ENCODE data around the gene CSRP3.

CSRP3 gene

DNA sequence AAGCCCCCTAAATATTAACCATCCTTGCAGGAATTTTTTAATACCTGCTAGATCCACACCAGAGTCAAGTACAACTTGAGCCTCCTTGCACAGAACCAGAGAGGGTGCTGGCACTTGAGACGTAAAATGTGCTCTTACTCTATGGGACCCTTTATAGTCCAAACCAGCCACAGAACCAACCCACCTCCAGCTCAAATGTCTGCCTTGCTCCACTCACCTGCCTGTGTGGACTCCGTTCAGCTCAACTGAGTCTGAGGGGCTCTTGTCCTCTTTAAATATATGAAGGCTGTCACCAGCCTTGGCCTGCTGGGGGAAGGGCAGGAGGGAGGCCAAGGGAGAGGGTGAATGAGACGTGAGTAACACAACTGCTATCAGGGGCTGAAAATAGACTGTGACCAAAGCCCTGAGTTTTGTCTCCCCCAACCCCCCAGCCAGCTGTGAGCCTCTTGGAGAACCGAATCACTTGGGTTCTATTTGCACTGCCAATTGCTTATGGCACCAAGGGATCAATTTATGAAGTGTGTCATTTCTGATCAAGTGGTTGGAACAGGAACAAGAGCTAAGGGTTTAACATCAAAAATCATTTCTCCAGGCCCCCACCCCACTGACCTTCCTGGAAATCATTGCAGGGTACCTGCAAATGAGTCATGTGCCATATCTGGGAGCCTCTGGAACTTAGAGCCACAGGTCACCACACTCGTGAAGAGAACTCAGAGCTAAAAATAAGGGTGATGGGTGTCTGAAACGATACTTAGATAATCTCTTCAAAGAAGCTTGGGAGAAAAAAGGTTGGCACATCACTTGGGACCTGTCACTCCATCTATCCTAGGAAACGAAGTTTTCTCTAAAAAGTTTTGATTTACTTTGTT, at the start of gene CSRP3:
CSRP3 (minus strand) TSS at position 247 of the 869 bp plus-strand sequence. CDS start 9,535 bp downstream, outside the sequence.
- DNase-seq, result no peak

DNA sequence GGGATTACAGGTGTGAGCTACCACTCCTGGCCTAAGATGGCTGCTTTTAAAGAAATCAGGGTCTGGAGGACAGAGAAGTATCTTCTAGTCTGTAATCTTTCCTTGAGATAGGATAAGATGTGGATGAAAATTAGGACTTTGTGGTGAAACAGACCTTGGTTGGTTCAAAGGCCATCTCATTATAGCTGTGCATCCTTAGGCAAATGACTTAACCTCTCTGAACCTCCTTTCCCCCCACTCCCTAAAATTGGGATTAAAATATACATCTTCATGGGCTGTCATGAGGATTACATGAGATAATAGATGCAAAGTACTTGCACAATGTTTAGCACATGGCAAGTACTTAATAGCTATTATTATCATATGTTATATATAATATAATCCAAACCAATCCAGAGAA, 49.8 kb upstream of the CSRP3 start:
- no peak for DNase-seq

DNA sequence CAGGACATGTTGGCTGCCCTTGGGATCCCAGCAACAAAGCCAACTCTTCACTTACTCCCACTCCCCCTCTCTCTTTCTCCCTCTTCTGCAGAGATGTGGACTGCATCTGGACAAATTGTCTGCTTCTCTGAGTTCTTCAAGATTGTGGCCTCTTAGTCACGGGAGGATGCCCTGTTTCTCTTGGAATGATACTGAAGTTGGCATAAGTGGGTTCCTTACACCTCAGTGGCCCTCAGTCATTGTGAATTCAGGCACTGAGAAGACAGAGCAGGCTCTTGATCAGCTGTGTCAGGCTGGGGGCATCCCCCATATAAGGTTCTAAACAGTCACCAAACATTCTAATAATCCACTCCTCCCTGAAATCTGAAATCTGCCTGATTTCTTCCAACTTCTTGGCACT, 45.0 kb upstream of the CSRP3 start:
- DNase-seq, result no peak

DNA sequence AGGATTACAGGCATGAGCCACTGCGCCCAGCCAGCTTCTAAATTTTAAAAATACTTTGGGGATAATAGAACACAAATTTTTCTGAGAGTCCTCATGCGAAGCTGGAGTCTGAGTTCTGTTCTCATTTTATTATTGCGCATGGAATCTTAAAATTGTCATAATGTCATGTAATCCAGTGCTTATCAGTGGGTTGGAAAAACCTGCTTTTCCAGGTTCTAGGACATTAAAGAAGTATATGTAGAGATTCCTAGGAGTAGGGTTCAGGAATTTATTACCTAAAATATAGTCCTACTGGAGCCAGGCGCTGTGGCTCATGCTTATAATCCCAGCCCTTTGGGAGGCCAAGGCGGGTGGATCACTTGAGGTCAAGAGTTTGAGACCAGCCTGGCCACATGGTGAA, 43.6 kb upstream of the CSRP3 start:
- DNase-seq, result no peak

DNA sequence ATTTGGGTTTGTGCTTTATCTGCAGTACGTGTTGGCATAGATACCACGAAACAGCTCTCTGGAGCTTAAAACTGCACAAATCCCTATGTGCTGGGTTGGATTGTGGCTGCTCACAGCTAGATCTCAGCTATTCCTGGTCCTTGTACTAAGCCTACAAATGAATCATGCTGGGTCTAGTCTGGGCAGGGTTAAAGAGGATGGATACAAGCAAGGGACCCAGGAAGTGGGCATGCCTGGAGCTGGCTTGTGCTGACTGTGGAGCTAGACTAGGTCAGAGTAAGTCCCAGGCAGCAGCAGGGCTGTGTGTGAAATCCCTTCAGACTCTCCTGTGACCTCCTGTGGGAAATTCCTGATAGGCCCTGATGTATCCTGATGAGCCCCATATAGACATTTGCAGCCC, 42.8 kb upstream of the CSRP3 start:
- no peak for DNase-seq

DNA sequence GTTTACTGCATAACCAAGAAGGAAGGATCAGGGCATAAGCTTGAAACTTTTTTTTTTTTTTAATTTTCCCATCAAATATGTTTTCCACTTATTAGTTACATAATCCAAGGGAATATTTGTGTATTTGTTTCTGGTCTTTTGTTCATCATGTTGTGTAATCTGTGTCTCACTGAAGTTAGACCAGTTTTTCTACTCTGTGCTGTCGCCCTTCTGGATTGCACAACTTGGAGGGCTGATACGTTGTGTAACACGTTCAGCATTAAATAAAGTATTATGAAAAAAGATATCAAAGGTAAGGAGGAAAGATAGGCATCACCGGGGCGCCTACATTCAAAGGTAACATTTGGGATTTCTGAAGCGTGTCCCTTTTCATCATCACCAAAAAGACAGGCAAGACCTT, 42.3 kb upstream of the CSRP3 start:
- DNase-seq, result no peak

DNA sequence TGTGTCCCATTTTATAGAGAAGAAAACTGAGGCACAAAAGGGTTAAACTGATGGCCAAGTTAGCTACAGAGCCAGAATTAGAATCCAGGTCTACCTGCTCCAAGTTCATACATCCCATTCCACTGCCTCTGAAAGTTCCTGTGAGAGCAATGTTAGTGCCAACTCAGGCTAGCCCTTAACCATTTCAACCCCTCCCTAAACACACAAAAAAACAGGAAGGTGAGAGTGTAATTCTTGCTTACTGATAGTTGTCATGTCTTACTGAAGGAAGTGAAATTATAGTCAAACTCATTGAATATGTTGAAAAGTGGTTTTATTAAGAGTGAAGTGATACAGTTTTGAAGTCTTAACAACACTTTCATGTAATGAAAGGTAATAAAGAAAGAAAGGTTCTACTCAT, 41.8 kb upstream of the CSRP3 start:
- DNase-seq, result no peak

DNA sequence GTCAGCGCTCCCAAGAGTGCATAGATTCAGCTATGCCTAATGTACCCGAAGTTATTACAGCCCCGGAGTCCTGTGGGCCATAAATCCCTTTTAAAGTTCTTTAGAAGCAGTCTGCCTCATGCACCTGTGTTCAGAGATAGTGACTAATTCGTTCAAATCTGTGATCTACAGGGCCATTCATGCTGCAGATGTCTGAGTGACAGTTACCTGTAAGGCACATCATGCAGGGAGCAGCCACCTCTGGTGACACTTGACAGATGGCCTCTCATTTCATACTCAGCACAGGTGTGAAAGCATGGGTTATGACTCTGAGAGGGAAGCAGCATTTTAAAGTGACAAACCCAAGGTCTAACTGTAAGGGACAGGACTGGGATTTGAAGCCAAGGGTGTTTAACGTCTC, 41.4 kb upstream of the CSRP3 start:
- no peak for DNase-seq

DNA sequence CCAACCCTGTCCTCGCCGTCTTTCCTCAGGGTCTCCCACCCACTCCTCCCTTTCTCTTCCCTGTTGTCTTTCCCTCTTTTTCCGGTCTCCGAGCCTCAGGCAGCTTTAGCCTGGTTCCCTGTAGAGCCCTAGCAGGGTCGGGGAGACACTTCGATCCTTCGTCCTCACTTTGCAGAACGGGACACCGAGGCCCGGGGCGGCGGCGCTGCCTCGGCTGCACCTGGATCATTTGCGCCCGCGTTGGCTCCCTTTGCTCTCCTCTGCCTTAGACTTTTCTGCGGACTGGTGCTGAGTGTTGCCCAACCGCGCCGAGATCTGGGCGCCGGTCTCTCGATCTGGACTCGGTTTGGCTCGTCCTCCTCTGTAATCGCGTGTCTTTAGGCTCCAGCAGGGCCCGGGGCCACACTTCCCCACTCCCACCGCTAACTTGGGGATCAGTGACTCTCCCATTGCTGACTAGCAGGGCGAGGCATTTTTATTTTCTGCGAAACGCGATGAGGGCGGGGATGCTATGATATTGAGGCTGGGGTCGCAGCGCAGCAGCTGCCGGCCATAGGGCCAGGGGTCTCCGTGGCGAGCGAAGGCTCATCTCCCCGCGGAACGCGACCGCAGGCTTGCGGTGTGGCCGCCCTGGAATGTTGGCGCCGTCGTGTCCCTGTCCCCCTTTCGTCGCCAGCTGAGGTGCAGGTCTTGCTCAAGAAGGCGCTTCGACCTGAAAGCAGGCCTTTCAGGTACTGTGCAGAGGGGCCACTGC, 40.6 kb upstream of the CSRP3 start:
- no peak for DNase-seq

DNA sequence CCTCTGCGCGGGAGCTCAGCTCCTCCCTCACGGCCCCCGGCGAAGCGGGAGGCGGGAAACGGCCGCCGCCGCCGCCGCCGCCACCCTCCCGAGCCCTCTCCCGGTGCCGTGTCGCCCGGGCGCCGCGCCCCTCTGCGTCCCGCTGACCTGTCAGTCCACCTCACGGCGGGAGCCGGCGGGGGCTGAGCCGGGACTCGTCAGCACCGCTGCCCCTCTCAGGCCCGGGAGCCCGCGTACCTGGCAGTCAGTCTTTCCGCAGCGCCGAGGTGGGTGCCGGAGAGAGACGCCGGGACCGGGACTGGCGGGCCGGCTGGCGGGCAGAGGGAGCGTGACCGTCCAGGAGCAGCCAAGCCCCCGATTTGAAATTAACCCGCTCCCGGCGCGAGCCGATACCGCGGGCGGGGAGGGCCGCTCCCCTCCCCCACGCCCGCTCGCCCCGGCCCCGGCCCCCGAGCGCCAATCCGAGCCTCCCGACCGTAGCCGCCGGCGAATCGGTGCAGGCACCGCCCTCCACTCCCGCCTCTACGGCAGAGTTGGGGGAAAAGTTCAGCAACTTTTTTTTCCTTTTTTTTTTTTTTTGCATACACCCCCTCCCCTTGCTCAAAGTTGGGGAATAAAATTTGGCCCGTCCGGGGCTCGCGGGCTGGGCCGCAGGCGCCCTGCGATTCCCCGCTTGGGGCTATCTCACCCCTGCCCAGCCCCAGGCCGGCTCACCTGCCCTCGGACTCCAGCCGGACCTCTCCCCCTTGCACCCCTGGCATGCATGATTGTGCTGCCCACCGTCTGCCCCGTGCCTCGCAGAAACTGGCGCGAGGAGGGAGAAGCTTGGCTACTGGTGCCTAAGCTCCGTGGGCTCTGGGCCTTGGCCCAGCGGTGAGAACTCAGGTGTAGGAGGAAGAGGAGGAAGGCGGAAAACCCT, 39.7 kb upstream of the CSRP3 start:
- peak; percentile 47 to 48 for DNase-seq

DNA sequence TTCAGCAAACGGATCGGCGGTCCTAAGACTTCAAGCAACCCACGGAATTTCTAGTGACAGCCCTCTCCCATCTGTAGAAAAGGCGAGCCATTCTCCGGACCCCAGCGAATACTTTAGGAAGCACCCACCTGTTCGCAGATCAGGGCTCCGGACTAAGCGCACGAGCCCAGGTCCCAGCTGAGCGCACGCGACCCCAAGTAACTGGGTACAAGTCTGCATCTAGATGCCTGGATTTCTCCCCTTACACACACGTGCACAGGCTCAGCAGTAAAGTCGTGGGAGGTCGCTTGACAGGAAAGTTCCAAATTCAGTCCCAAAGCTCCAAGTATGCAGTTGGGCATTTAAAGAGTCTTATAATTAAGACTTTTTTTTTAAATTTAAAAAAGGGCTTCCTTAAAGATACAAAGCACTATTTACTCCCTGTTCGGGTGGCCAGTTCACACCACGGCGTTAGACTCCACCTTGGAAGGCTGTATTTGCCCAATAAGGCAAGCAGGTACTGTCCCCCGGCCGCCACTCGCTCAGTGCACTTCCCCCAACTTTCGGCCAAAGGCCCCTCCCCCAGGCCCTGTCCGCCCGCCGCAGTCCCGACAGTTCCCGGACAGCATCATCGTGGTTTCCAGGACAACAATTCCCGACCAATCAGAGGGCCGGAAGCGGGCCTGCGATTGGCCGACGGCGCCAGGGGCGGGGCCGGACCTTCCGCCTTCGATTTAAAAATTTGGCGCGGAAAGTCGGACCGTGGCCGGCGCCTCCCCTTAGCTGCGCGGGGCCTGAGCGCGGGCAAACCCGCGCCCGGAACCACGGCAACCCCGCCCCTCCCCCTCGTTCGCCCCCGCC, 38.9 kb upstream of the CSRP3 start, which contains the start of gene E2F8:
E2F8 (minus strand) TSS at position 526 of the 840 bp plus-strand sequence. CDS start 824 bp downstream, outside the sequence.
- DNase-seq, result peak; percentile 87 to 89

DNA sequence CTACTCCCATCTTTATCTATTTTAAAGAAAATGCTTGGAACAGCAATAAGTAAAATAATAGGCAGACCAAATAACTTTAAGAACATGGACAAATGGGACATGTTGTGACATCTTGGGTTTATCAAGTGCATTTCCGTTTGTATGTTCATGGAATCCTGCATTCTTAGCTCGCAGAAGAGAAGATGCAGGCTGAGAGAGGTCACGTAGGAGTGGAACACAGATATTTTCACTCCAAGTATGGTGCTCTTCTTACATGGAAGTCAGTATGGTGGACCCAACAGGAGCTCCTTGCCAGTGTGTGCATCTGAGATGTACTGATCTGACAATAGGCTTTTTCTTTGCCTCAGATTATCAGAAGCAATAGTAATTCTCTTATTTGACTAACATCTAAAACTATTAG, 37.3 kb upstream of the CSRP3 start:
- no peak for DNase-seq

DNA sequence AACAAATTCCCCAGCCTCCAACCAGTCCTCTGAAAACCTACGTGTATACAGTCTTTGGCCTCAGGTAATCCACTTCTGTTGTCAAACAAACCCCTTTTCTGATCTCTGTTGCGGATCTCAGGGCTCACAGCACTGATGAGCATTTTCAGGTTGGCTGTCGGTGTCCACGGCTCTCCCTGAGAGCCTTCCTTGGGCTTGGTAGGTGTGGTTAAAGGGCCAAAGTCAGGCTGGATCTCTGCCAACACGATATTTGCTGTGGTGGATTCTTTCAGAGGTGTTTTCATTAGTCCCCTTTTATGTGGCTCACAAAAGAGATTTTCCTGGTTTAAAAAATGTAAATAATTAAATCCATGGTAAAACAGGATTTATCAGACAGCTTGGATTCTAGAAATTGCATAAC, 36.0 kb upstream of the CSRP3 start:
- no peak for DNase-seq

DNA sequence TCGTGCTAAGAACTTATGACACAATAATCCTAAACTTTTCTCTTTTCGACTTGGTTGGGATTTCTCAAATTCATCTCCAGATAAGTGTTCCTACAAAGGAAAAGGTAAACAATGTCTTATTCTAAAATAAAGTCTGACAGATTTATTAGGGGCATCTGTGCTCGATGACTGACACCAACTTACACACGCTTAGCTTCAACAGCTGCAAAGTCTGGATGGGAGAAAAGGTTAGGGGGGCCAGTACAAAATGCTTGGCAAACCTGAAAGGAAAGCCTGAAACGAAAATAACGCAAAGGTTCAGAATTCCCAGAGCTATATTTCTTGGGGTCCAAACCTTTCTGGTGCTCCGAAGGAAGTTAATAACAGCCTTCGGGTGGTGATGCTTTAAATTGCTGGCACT, 35.6 kb upstream of the CSRP3 start:
- DNase-seq, result no peak

DNA sequence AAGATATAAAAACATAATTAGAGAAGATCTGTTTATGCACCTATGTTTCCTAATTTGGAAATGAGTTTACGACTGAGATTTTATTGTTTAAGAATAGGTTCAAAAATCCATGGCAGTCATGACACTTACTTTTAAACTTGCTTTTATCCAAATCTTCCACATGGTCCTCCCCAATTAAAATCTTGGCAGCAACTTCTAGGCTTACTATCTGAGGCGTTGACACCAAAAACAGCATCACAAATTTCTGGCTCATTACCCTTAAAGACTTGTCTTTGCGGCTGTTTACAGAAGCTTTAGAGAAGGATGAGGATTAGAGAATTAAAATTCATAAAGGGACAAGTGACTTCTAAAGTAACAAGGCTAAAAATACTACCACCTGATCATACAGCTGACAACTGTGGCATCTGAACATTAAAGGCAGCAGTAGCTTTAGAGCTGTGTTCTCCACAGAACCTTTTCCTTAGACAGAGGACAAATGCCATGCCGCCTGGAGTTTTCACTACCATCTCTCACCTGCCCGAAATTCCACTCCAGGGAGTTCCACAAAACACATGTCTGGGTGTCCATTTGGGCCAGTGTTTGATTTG, 32.5 kb upstream of the CSRP3 start:
- no peak for DNase-seq

DNA sequence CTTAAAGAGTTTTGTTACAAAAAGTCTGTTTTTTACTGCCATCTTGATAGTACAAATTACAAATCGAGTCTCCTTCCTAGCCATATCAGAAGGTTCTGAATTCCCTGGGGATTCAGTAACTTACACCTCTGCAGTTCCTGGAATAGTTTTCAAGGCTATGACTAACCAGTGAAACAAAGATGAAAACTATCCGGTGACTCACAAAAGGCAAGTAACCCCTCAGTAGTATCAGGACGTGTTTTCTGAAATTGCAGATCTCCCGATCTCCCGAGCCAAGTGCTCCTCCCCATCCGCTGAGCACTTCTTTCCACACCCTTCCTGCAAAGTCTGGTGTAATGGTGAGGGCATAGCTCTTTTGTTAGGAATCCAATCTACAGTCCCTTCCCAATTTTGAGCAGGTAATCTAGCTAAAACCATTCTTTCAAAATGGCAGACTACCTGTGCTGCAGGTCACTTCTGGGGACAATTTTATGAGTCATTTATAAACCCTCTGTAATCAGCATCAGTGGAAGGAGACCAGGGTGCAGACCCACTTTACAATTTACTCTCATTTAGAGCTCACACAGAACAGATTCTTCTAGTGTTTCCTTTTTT, 31.2 kb upstream of the CSRP3 start:
- no peak for DNase-seq

DNA sequence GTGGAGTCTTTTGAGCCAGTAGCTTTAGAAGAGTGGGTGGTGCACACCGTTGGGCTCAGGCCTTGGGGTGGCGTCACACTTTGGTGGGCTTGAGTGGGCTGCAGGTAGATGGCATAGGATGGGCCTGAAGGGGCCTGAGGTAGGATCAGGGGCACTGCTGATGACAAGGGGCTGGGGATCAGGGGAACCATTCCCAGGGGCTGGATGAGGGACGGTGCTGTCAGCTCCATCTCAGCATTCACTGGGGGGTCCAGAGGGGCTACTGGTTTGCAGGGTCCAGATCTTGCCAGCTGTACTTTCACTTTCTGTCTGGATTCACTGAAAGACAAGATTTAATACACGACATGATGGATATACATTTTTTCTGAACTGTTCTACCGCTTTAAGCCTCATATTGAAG, 27.9 kb upstream of the CSRP3 start:
- DNase-seq, result no peak

DNA sequence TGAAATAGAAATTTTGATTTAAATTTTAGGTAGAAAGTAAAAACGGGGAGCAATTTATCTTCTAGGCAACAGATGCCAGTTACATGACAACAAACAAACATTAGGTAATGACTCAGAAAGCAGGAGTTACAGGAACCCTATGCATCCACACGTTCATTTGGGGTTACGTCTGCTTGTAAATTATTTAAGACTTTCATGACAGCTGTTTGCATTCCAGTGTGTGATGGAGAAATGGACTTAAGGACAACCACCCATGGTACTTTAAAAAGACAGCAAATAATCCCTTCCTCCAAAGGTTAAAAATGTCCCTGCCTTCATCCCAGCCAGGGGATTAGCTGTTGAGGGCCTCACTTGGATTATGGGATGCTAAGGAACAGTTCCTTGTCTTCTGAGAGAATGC, 27.2 kb upstream of the CSRP3 start:
- no peak for DNase-seq

DNA sequence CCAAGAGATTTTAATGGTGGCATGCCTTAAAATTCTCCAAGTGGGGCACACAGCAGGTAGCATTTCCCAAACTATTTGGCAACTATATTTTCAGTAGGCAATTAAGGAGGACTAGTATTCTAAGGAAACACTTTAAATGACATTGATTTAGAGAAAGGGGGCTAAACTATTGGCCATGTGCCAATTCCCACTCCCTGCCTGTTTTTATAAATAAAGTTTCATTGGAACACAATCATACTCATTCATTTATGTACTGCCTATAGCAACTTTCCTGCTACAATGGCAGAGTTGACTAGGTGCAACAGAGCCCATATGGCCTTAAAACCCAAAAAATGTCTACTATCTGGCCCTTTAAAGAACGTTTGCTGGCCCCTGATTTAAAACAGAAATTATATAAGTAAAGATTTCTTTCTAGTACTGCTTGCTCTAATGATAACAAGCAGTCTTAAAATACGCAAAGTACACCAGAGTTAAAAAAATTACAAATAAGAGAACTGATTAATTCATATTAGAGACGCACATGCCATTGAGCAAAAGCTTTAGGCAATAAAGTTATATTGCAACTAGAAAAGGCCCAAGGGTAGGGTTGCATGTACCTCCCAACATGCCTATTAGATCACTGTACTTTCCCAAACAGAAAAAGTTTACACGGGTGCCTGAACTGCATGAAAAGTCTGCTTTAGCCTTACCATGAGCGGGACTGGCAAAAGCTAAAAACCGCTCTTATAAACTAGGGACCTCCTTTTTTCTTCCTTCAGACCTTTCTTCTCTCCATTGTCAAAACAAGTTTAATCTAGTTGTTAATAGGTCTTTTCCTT, 24.8 kb upstream of the CSRP3 start:
- DNase-seq, result no peak

DNA sequence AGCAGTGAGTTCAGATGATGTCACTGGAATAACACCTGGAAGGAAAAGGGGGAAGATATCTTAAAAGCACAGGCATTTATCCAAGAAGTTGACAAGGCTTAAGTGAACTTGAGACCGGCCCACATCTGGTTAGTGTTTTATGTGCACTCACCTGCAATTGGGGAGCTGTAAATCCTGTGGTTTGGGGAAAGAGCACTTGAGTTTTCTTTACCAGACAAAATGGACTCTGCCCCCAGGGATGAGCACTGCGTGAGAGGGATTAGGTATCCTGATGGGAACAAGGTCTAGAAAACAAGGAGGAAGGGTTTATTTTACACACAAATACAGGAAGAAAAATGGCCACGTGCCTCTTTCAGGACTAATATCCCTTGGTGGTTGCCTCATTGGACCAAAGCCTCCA, 23.8 kb upstream of the CSRP3 start:
- no peak for DNase-seq
